ENCODE measurements around the gene FSD1. TPM values are rescaled to one million over a fixed set of nuclear protein-coding genes. Genes with fewer than 3 reads are reported as not detected.

FSD1 gene
- total RNA-seq, 2 donors from 2014 or later = 6.4 TPM; not detected in 1

GRCh38 chr19:4313847-4314490, 9.6 kb downstream of the FSD1 start:
- H3K4me3 ChIP-seq = no peak overlapping the region
- 36% methylated on average over 12 of the region's 12 CpGs for WGBS
- H3K4me1 ChIP-seq (replicated peaks) = no peaks in the 10 kb centered on the region
- no peaks in the 10 kb centered on the region for H3K9me3 ChIP-seq
- intact Hi-C loops (cut with DNase I) = no loop called here
- H3K36me3 ChIP-seq = no peaks in the 10 kb centered on the region
- H3K27ac ChIP-seq = no peak overlapping the region
- no peak for DNase-seq (ENCODE audit: low spot score)
- H3K27me3 ChIP-seq (replicated peaks; ENCODE audit: insufficient read depth) = no peaks in the 10 kb centered on the region
- no peak for TF ChIP-seq POLR2A (IDR thresholded peaks at IDR 0.05)
- no peak for TF ChIP-seq POLR2AphosphoS5 (IDR thresholded peaks at IDR 0.05)
- TF ChIP-seq CTCF (IDR thresholded peaks at IDR 0.05) = no peak

- TF ChIP-seq POLR2A (IDR thresholded peaks at IDR 0.05) = no peak
- no peak for TF ChIP-seq POLR2AphosphoS5 (IDR thresholded peaks at IDR 0.05)
- TF ChIP-seq CTCF (IDR thresholded peaks at IDR 0.05) = no peak
- no peaks in the 10 kb centered on the region for H3K9me3 ChIP-seq
- intact Hi-C loops (cut with DNase I) = no loop called here
- DNase-seq (ENCODE audit: low spot score) = no peak
- H3K27me3 ChIP-seq (replicated peaks; ENCODE audit: insufficient read depth) = no peaks in the 10 kb centered on the region
- H3K27ac ChIP-seq = no peak overlapping the region
- H3K4me3 ChIP-seq = no peak overlapping the region
- H3K4me1 ChIP-seq (replicated peaks) = no peaks in the 10 kb centered on the region
- 93% methylated on average over 9 of the region's 9 CpGs for WGBS
- no peaks in the 10 kb centered on the region for H3K36me3 ChIP-seq
Observed at GRCh38 chr19:4316956-4317355, 12.6 kb downstream of the FSD1 start.

- intact Hi-C loops (cut with DNase I) = no loop called here
Observed at GRCh38 chr19:4318460-4318859, 14.1 kb downstream of the FSD1 start.

GRCh38 chr19:4319067-4319718, 14.8 kb downstream of the FSD1 start:
- Histone ChIP-seq H3K27me3 (replicated peaks; ENCODE audit: insufficient read depth) (no peaks in the 10 kb centered on the region), H3K4me1 (replicated peaks) (no peaks in the 10 kb centered on the region), H3K27ac (no peak overlapping the region), H3K9me3 (no peaks in the 10 kb centered on the region), H3K36me3 (no peaks in the 10 kb centered on the region), H3K4me3 (no peak overlapping the region)
- 98% methylated on average over 2 of the region's 2 CpGs for WGBS
- intact Hi-C loops (cut with DNase I) = no loop called here
- TF ChIP-seq POLR2AphosphoS5 (IDR thresholded peaks at IDR 0.05) = no peak
- no peak for DNase-seq (ENCODE audit: low spot score)

More at GRCh38 chr19:4318460-4318859, 14.1 kb downstream of the FSD1 start:
- Histone ChIP-seq H3K27me3 (replicated peaks; ENCODE audit: insufficient read depth) (no peaks in the 10 kb centered on the region), H3K4me1 (replicated peaks) (no peaks in the 10 kb centered on the region), H3K36me3 (no peaks in the 10 kb centered on the region), H3K4me3 (no peak overlapping the region), H3K27ac (no peak overlapping the region), H3K9me3 (no peaks in the 10 kb centered on the region)
- TF ChIP-seq CTCF (IDR thresholded peaks at IDR 0.05) (no peak), POLR2AphosphoS5 (IDR thresholded peaks at IDR 0.05) (no peak), POLR2A (IDR thresholded peaks at IDR 0.05) (no peak)
- no peak for DNase-seq (ENCODE audit: low spot score)
- 92% methylated on average over 7 of the region's 7 CpGs for WGBS

- TF ChIP-seq POLR2A (IDR thresholded peaks at IDR 0.05) (no peak), CTCF (IDR thresholded peaks at IDR 0.05) (no peak)
- DNase-seq (ENCODE audit: low spot score) = no peak
- H3K27ac ChIP-seq = no peak overlapping the region
- no peaks in the 10 kb centered on the region for H3K27me3 ChIP-seq (replicated peaks; ENCODE audit: insufficient read depth)
- no peaks in the 10 kb centered on the region for H3K36me3 ChIP-seq
- 96% methylated on average over 2 of the region's 2 CpGs for WGBS
- no peaks in the 10 kb centered on the region for H3K4me1 ChIP-seq (replicated peaks)
- intact Hi-C loops (cut with DNase I) = no loop called here
- no peaks in the 10 kb centered on the region for H3K9me3 ChIP-seq
- H3K4me3 ChIP-seq = no peak overlapping the region
Observed at GRCh38 chr19:4320419-4320818, 16.0 kb downstream of the FSD1 start.

Data from prostate gland (tissue), 2 donors.